Ureter (tissue), 1 donor: ENCODE results near the gene MYH14. TPM values are rescaled to one million over a fixed set of nuclear protein-coding genes. Genes with fewer than 3 reads are reported as not detected.

Source experiments
- DNase-seq: peaks from one replicate; pipeline ENCODE4 v3.0.0-alpha.2; 2020; ENCODE audit warnings: low spot score
- total RNA-seq: library from RNA; stranded (reverse); gene quantifications from one replicate; pipeline ENCODE4 v1.2.4, GENCODE V29; 2023
- donor health status: DM: yes; HTN: yes; CAD: no.

The MYH14 gene
- total RNA-seq, 1 donor from 2014 or later = 134 TPM

- DNase-seq = no peak
These were observed 55.5 kb downstream of the MYH14 start for GRCh38 chr19:50258918-50259372.

GRCh38 chr19:50261446-50261970 lies 58.1 kb downstream of the MYH14 start:
- DNase-seq = no peak

GRCh38 chr19:50263176-50263575 lies 59.8 kb downstream of the MYH14 start:
- no peak for DNase-seq

- DNase-seq = no peak
These were observed 61.2 kb downstream of the MYH14 start for GRCh38 chr19:50264483-50265186.

GRCh38 chr19:50266041-50266440 lies 62.6 kb downstream of the MYH14 start:
- no peak for DNase-seq

GRCh38 chr19:50266896-50267295 lies 63.5 kb downstream of the MYH14 start:
- no peak for DNase-seq

GRCh38 chr19:50268041-50268440 lies 64.6 kb downstream of the MYH14 start:
- no peak for DNase-seq

- DNase-seq = no peak
These were observed 65.1 kb downstream of the MYH14 start for GRCh38 chr19:50268501-50268900.

GRCh38 chr19:50269653-50270052 lies 66.2 kb downstream of the MYH14 start:
- DNase-seq = no peak

- no peak for DNase-seq
These were observed 69.0 kb downstream of the MYH14 start for GRCh38 chr19:50272263-50272897.

GRCh38 chr19:50273821-50274220 lies 70.4 kb downstream of the MYH14 start:
- DNase-seq = no peak

- no peak for DNase-seq
These were observed 72.4 kb downstream of the MYH14 start for GRCh38 chr19:50275577-50276368.

- no peak for DNase-seq
These were observed 73.1 kb downstream of the MYH14 start for GRCh38 chr19:50276370-50277063.

GRCh38 chr19:50277966-50278580 lies 74.7 kb downstream of the MYH14 start:
- DNase-seq = no peak

- DNase-seq = no peak
These were observed 76.7 kb downstream of the MYH14 start for GRCh38 chr19:50280074-50280473.

GRCh38 chr19:50280983-50281382 lies 77.6 kb downstream of the MYH14 start:
- DNase-seq = no peak

- no peak for DNase-seq
These were observed 78.1 kb downstream of the MYH14 start for GRCh38 chr19:50281491-50281890.

- no peak for DNase-seq
These were observed 82.4 kb downstream of the MYH14 start for GRCh38 chr19:50285833-50286232.

- no peak for DNase-seq
These were observed 83.0 kb downstream of the MYH14 start for GRCh38 chr19:50286443-50286842.

GRCh38 chr19:50287331-50287730 lies 83.9 kb downstream of the MYH14 start:
- DNase-seq = no peak

GRCh38 chr19:50288954-50289353 lies 85.5 kb downstream of the MYH14 start:
- DNase-seq = no peak
